Gastrocnemius medialis (tissue), 4 donors: ENCODE data around the gene BMPR1B. TPM values are rescaled to one million over a fixed set of nuclear protein-coding genes. Genes with fewer than 3 reads are reported as not detected.

Experiments
- ATAC-seq, 2 donors: fragments of 150-250 bp; one replicate each; pipeline ENCODE4 v1.9.1; 2016
- DNase-seq, 2 donors: peaks; one replicate each; pipeline ENCODE4 v3.0.0-alpha.2; 2019
- H3K27ac ChIP-seq, 4 donors: fragments of 200-600 bp; sonication (generic); 1 replicate in 1 of 4; 2 replicates in 3 of 4; pipeline ENCODE4 v1.5.1; 2016 to 2018; ENCODE audit warnings: mild to moderate bottlenecking in 2 of 4, moderate library complexity in 1 of 4
- H3K27me3 ChIP-seq, 3 donors: fragments of 200-600 bp; sonication (generic) in 2 of 3; 1 replicate in 1 of 3; 2 replicates in 2 of 3; pipeline versions ENCODE4 v1.5.1 to v1.6.0; 2016 to 2019; ENCODE audit warnings: mild to moderate bottlenecking in 1 of 3, moderate library complexity in 1 of 3
- H3K36me3 ChIP-seq, 2 donors: fragments of 200-600 bp; sonication (generic) in 1 of 2; one replicate each; pipeline ENCODE4 v1.5.1; 2017 to 2018
- H3K4me1 ChIP-seq, 2 donors: fragments of 200-600 bp; sonication (generic) in 1 of 2; one replicate each; pipeline ENCODE4 v1.5.1; 2016 to 2017; ENCODE audit warnings: mild to moderate bottlenecking in 2 of 2
- H3K4me3 ChIP-seq, 4 donors: fragments of 200-600 bp; sonication (generic) in 3 of 4; 1 replicate in 1 of 4; 2 replicates in 3 of 4; pipeline ENCODE4 v1.5.1; 2016 to 2019; ENCODE audit warnings: mild to moderate bottlenecking in 2 of 4
- H3K9me3 ChIP-seq, 3 donors: fragments of 200-600 bp; sonication (generic) in 2 of 3; 1 replicate in 1 of 3; 2 replicates in 2 of 3; pipeline ENCODE4 v1.5.1; 2016 to 2019
- POLR2A ChIP-seq, 2 donors: fragments of 450-650 bp; IDR thresholded peaks; one replicate each; pipeline ENCODE4 v1.6.1; 2017; ENCODE audit warnings: antibody characterized with exemption in 2 of 2, mild to moderate bottlenecking in 2 of 2, moderate library complexity in 2 of 2
- in situ Hi-C, 4 donors: fragments of 200-750 bp; cut with MboI; loops; one replicate each; pipeline versions ENCODE4 v1.15.0 to v1.8.0; 2017; ENCODE audit warnings: low sequenced_read_pairs in 4 of 4
- intact Hi-C: fragments of 100-400 bp; cut with DNase I; formaldehyde crosslinking; loops from one replicate; pipeline ENCODE4 v1.15.1; 2023; ENCODE audit warnings: low total_unique reads
- total RNA-seq, 4 donors: library from RNA; depleted of rRNA; stranded (reverse); fragments of >200 nt; gene quantifications; one replicate each; pipeline versions ENCODE4 v1.1.0 to v1.2.3, GENCODE V29; 2016
- TF ChIP-seq, protein P1 (sequence below), 5 experiments: fragments of 450-650 bp in 3 of 5; fragments of 200-600 bp in 2 of 5; sonication (generic) in 2 of 5; IDR thresholded peaks in 4 of 5; conservative IDR thresholded peaks in 1 of 5; 1 replicate in 4 of 5; 2 replicates in 1 of 5; pipeline ENCODE4 v1.5.1; 2016 to 2019; ENCODE audit warnings: antibody characterized with exemption in 5 of 5, mild to moderate bottlenecking in 3 of 5, moderate library complexity in 3 of 5

The BMPR1B gene
- total RNA-seq, 4 donors from 2014 or later = 0.92 to 6.9 (median 1.7) TPM

DNA sequence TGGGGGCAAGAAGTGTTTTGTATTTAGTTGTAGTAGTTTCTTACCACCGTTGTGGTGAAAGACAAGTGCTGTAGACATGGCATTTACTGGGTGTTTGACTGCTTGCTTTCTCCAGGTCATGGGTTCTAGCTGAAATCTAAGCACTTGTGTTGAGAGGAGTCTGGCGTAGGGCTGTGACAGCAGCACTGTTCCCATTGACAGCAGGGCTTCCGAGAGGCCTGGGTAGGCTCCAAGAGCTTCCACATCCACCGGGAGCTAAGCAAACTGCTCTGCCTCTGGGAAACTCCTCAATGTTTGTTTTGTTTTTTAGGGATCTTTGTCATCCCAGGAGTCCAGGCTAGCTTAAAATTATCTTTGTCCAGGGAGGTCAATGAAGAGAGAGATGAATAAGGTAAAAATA, 44.3 kb downstream of the BMPR1B start:
- no peak for TF ChIP-seq POLR2A (IDR thresholded peaks at IDR 0.05)
- TF ChIP-seq, protein P1, sequence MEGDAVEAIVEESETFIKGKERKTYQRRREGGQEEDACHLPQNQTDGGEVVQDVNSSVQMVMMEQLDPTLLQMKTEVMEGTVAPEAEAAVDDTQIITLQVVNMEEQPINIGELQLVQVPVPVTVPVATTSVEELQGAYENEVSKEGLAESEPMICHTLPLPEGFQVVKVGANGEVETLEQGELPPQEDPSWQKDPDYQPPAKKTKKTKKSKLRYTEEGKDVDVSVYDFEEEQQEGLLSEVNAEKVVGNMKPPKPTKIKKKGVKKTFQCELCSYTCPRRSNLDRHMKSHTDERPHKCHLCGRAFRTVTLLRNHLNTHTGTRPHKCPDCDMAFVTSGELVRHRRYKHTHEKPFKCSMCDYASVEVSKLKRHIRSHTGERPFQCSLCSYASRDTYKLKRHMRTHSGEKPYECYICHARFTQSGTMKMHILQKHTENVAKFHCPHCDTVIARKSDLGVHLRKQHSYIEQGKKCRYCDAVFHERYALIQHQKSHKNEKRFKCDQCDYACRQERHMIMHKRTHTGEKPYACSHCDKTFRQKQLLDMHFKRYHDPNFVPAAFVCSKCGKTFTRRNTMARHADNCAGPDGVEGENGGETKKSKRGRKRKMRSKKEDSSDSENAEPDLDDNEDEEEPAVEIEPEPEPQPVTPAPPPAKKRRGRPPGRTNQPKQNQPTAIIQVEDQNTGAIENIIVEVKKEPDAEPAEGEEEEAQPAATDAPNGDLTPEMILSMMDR (IDR thresholded peaks at IDR 0.05 in 4 of 5, conservative IDR thresholded peaks at IDR 0.05 in 1 of 5) = no peak
- H3K36me3 ChIP-seq = no peaks in the 10 kb centered on the region
- intact Hi-C loops (no loop called here), in situ Hi-C loops (no loop called here)
- no peaks in the 10 kb centered on the region for H3K4me1 ChIP-seq
- H3K9me3 ChIP-seq = no peaks in the 10 kb centered on the region
- H3K27ac ChIP-seq = no peak overlapping the region
- H3K4me3 ChIP-seq = no peak overlapping the region
- H3K27me3 ChIP-seq = no peaks in the 10 kb centered on the region
- no peak for DNase-seq
- ATAC-seq = no peak

DNA sequence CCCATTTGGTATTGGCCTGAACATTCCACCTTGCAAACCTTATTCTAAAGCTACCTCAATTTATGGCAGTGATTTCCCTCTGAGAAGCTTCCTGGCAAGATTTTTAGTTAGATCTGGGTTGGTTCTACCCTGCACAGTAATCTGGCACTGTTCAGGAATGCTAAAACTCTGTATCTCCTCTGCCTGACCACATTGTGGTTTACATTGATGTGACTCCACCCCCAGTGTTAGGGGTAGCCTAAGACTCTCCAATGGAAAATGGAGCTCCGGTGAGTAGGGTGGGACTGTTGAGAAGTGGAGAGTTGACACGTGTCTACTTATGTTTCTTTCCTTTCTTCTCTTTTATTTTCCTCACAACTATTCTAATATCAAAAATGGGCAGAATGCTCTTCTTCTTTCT, 45.4 kb downstream of the BMPR1B start:
- Histone ChIP-seq H3K27ac (no peak overlapping the region), H3K4me3 (no peak overlapping the region), H3K4me1 (no peaks in the 10 kb centered on the region), H3K36me3 (no peaks in the 10 kb centered on the region), H3K9me3 (no peaks in the 10 kb centered on the region), H3K27me3 (no peaks in the 10 kb centered on the region)
- TF ChIP-seq, protein P1 (IDR thresholded peaks at IDR 0.05 in 4 of 5, conservative IDR thresholded peaks at IDR 0.05 in 1 of 5) = no peak
- no peak for TF ChIP-seq POLR2A (IDR thresholded peaks at IDR 0.05)
- intact Hi-C loops = no loop called here
- ATAC-seq (no peak), DNase-seq (no peak)
- in situ Hi-C loops = no loop called here

DNA sequence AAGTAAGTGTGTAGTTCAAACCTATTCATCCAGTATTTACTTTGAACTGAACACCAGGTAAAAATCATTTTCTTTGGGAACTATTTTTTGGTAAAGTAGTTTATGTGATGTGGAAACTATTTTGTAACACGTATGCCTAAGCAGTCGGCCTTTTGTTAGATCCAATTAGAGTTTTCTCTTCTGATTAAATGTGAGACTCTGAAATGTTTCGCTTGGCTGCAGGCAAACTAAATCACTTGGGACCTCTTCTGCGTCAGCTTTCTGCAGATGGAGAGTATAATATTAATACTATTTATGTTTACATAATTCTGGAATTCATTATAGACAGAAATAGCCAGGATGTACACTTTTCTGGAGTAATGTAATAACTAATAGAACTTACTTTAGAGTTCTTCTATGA, 46.9 kb downstream of the BMPR1B start:
- DNase-seq (no peak), ATAC-seq (no peak)
- Histone ChIP-seq H3K4me1 (no peaks in the 10 kb centered on the region), H3K27ac (no peak overlapping the region), H3K36me3 (no peaks in the 10 kb centered on the region), H3K9me3 (no peaks in the 10 kb centered on the region), H3K27me3 (no peaks in the 10 kb centered on the region), H3K4me3 (no peak overlapping the region)
- intact Hi-C loops (no loop called here), in situ Hi-C loops (no loop called here)
- no peak for TF ChIP-seq POLR2A (IDR thresholded peaks at IDR 0.05)
- TF ChIP-seq, protein P1 (IDR thresholded peaks at IDR 0.05 in 4 of 5, conservative IDR thresholded peaks at IDR 0.05 in 1 of 5) = no peak

DNA sequence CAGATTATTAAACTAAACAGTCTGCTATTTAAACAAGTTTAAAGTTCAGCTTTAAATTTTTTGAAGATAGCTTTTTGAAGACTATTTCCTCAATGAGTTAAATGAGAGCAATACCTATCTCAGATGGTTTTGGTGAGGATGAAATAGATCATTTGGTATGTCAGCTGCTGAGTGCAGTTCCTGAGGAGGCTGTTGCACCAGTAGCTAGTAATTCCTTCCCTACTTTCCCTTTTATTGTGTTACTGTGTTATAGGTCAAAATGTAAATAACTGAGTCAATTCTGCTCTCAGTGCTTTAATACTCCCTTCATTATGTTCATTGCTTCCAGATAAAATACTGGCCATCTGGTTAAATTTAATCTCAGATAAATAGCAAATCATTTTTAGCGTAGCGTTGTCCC, 48.6 kb downstream of the BMPR1B start:
- in situ Hi-C loops (no loop called here), intact Hi-C loops (no loop called here)
- ATAC-seq = no peak

DNA sequence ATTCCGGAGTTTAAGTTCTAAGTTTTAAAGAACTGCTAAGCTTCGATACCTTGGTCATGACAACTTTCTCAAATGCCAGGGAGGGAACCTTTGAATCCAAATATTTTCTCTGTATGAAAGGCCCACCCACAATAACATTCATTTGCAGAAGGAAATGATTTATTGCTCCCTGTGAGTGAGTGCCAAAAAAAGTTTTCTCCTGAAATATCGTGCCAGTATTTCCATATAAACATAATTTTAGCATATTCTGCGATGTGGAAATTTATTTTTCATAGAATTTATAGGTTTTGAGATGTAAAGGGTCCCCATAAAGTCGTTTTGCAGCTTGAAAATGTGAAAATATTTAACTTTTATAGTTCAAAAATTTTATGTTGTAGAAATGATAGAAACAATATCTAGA, 53.9 kb downstream of the BMPR1B start:
- no peaks in the 10 kb centered on the region for H3K4me1 ChIP-seq
- no peak overlapping the region for H3K4me3 ChIP-seq
- TF ChIP-seq POLR2A (IDR thresholded peaks at IDR 0.05) = no peak
- TF ChIP-seq, protein P1 (IDR thresholded peaks at IDR 0.05 in 4 of 5, conservative IDR thresholded peaks at IDR 0.05 in 1 of 5) = no peak
- no peaks in the 10 kb centered on the region for H3K36me3 ChIP-seq
- H3K27me3 ChIP-seq = no peaks in the 10 kb centered on the region
- in situ Hi-C loops = no loop called here
- H3K27ac ChIP-seq = no peak overlapping the region
- ATAC-seq (no peak), DNase-seq (no peak)
- H3K9me3 ChIP-seq = no peaks in the 10 kb centered on the region
- intact Hi-C loops = no loop called here

More for the DNA sequence above, 48.6 kb downstream of the BMPR1B start:
- Histone ChIP-seq H3K27ac (no peak overlapping the region), H3K9me3 (no peaks in the 10 kb centered on the region), H3K36me3 (no peaks in the 10 kb centered on the region), H3K4me1 (no peaks in the 10 kb centered on the region), H3K4me3 (no peak overlapping the region), H3K27me3 (no peaks in the 10 kb centered on the region)
- TF ChIP-seq, protein P1 (IDR thresholded peaks at IDR 0.05 in 4 of 5, conservative IDR thresholded peaks at IDR 0.05 in 1 of 5) = no peak
- no peak for TF ChIP-seq POLR2A (IDR thresholded peaks at IDR 0.05)
- no peak for DNase-seq
